ENCODE results near the gene POU2AF1.

The POU2AF1 gene

DNA sequence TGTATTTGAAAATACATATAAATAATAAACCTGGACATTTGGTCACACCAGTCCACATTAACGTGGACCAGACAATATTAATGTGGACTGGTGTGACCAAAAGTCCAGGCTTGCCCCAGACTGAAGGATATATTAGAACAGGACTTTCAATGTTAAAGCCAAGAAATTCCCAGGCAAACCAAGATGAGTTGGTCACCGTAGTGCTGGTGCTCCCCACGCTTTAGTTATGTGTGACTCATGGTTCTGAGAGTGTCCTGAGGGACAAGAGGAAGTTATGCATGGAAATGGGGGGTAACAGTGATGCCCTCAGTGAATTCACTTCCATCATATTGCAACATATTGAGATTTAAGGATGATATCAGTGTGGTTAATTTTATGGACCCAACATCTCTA is 31.4 kb downstream of the POU2AF1 start:
- H3F3A ChIP-seq (ENCODE audit: control insufficient read depth, insufficient read depth), result peaks cover 72% of the 10 kb centered on the region
- H3K4me3 ChIP-seq (ENCODE audit: low read length), result no peak overlapping the region

DNA sequence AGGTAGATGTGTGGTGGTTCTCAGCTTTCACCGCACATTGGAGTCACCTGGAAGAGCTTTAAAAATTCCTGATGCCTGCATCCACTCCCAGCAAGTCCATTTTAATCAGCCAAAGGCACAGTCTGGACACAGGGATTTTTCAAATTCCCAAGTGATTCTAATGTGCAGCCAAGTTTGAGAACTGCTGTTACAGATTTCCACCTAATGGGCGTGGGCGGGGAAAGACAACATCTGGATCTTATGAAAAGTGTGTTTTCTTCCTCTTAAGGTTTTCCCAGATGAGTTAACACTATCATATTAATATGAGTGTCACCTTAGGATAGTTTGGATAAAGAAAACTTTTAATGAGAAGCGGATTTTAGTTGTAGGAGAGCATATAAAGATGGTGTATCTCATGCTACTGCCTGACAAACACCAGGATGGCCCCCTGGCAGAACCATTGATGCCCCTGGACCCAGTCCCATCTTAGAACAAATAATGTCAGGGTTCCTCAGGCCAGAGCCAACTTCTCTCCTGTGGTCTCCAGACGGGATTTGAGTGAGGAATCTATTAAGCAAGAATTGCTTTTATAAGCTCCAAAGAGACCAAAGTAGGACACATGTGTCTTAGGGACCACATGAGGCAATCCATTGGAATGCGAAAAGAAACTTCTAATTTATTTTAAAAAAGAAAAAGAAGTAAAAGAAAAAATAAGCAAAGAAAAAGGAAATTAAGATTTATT is 31.9 kb downstream of the POU2AF1 start:
- Histone ChIP-seq H3K27me3 (ENCODE audit: control insufficient read depth, low read length) (no peaks in the 10 kb centered on the region), H3K4me3 (ENCODE audit: low read length) (no peak overlapping the region), H3K9me3 (ENCODE audit: control insufficient read depth, insufficient read depth, low read length) (no peaks in the 10 kb centered on the region), H3K4me2 (ENCODE audit: low read length) (no peak overlapping the region), H3K27ac (ENCODE audit: low read depth, low read length) (no peak overlapping the region), H3K79me2 (ENCODE audit: control insufficient read depth, low read length) (no peaks in the 10 kb centered on the region), H3K4me1 (ENCODE audit: control insufficient read depth, low read length) (peaks cover 42% of the 10 kb centered on the region), H3K9me2 (replicated peaks; ENCODE audit: control insufficient read depth, low read length) (no peaks in the 10 kb centered on the region), H4K20me1 (ENCODE audit: control insufficient read depth, insufficient read depth, low read depth, low read length) (no peaks in the 10 kb centered on the region), H3F3A (ENCODE audit: control insufficient read depth, insufficient read depth) (peaks cover 70% of the 10 kb centered on the region), H3K36me3 (ENCODE audit: control insufficient read depth, low read length) (peaks cover 14% of the 10 kb centered on the region)
- TF ChIP-seq, protein P1, sequence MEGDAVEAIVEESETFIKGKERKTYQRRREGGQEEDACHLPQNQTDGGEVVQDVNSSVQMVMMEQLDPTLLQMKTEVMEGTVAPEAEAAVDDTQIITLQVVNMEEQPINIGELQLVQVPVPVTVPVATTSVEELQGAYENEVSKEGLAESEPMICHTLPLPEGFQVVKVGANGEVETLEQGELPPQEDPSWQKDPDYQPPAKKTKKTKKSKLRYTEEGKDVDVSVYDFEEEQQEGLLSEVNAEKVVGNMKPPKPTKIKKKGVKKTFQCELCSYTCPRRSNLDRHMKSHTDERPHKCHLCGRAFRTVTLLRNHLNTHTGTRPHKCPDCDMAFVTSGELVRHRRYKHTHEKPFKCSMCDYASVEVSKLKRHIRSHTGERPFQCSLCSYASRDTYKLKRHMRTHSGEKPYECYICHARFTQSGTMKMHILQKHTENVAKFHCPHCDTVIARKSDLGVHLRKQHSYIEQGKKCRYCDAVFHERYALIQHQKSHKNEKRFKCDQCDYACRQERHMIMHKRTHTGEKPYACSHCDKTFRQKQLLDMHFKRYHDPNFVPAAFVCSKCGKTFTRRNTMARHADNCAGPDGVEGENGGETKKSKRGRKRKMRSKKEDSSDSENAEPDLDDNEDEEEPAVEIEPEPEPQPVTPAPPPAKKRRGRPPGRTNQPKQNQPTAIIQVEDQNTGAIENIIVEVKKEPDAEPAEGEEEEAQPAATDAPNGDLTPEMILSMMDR (IDR thresholded peaks at IDR 0.05; ENCODE audit: low read depth, low read length, poor library complexity, severe bottlenecking), result no peak
- no peak for TF ChIP-seq EZH2phosphoT487 (IDR thresholded peaks at IDR 0.05; ENCODE audit: borderline replicate concordance, low read length)

More for the DNA sequence above, 31.4 kb downstream of the POU2AF1 start:
- TF ChIP-seq, protein P1 (IDR thresholded peaks at IDR 0.05; ENCODE audit: low read depth, low read length, poor library complexity, severe bottlenecking), result no peak
- no peak for TF ChIP-seq EZH2phosphoT487 (IDR thresholded peaks at IDR 0.05; ENCODE audit: borderline replicate concordance, low read length)
- no peaks in the 10 kb centered on the region for H3K27me3 ChIP-seq (ENCODE audit: control insufficient read depth, low read length)
- peaks cover 48% of the 10 kb centered on the region for H3K4me1 ChIP-seq (ENCODE audit: control insufficient read depth, low read length)
- no peaks in the 10 kb centered on the region for H3K9me2 ChIP-seq (replicated peaks; ENCODE audit: control insufficient read depth, low read length)
- peaks cover 19% of the 10 kb centered on the region for H3K36me3 ChIP-seq (ENCODE audit: control insufficient read depth, low read length)
- H3K9me3 ChIP-seq (ENCODE audit: control insufficient read depth, insufficient read depth, low read length), result no peaks in the 10 kb centered on the region
- no peak overlapping the region for H3K27ac ChIP-seq (ENCODE audit: low read depth, low read length)
- H4K20me1 ChIP-seq (ENCODE audit: control insufficient read depth, insufficient read depth, low read depth, low read length), result no peaks in the 10 kb centered on the region
- no peaks in the 10 kb centered on the region for H3K79me2 ChIP-seq (ENCODE audit: control insufficient read depth, low read length)
- H3K4me2 ChIP-seq (ENCODE audit: low read length), result no peak overlapping the region

DNA sequence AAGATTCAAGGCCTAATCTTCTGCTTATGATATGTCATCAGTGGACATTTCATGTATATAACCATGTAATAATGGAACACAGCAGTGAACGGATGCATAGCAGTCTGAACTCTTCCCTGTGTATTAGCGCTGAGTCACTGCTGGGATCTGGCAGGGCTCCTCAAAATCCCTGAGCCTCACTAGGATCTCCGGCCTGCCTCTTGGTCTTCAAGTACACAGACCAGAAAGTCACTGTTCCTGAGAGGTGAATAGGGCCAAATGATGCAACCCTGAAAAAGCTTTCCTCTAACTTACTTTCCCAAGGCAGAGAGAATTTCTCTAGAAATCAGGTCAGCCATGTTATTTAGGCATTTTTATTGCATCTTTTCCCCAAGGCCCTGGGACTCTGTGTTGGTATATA is 35.0 kb downstream of the POU2AF1 start:
- Histone ChIP-seq H4K20me1 (ENCODE audit: control insufficient read depth, insufficient read depth, low read depth, low read length) (no peaks in the 10 kb centered on the region), H3K79me2 (ENCODE audit: control insufficient read depth, low read length) (no peaks in the 10 kb centered on the region), H3K4me3 (ENCODE audit: low read length) (no peak overlapping the region), H3K4me1 (ENCODE audit: control insufficient read depth, low read length) (peaks cover 13% of the 10 kb centered on the region), H3K27me3 (ENCODE audit: control insufficient read depth, low read length) (no peaks in the 10 kb centered on the region), H3K9me3 (ENCODE audit: control insufficient read depth, insufficient read depth, low read length) (no peaks in the 10 kb centered on the region), H3F3A (ENCODE audit: control insufficient read depth, insufficient read depth) (peaks cover 43% of the 10 kb centered on the region), H3K36me3 (ENCODE audit: control insufficient read depth, low read length) (no peaks in the 10 kb centered on the region), H3K9me2 (replicated peaks; ENCODE audit: control insufficient read depth, low read length) (no peaks in the 10 kb centered on the region), H3K27ac (ENCODE audit: low read depth, low read length) (no peak overlapping the region), H3K4me2 (ENCODE audit: low read length) (no peak overlapping the region)
- TF ChIP-seq, protein P1 (IDR thresholded peaks at IDR 0.05; ENCODE audit: low read depth, low read length, poor library complexity, severe bottlenecking), result no peak
- TF ChIP-seq EZH2phosphoT487 (IDR thresholded peaks at IDR 0.05; ENCODE audit: borderline replicate concordance, low read length), result no peak

Data from DOHH2 (cell line).